ENCODE measurements around the gene SEC62. TPM values are rescaled to one million over a fixed set of nuclear protein-coding genes. Genes with fewer than 3 reads are reported as not detected.
A peak's percentile ranks its signal among the peaks of the same experiment; 100 is the strongest.

SEC62 gene, protein sequence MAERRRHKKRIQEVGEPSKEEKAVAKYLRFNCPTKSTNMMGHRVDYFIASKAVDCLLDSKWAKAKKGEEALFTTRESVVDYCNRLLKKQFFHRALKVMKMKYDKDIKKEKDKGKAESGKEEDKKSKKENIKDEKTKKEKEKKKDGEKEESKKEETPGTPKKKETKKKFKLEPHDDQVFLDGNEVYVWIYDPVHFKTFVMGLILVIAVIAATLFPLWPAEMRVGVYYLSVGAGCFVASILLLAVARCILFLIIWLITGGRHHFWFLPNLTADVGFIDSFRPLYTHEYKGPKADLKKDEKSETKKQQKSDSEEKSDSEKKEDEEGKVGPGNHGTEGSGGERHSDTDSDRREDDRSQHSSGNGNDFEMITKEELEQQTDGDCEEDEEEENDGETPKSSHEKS
- total RNA-seq = 10 to 100 TPM; 75.9 to 88.8 (median 82.4) TPM

- peak; percentile 98 for ATAC-seq
- Histone ChIP-seq H3K4me1 (peaks cover 7 to 51% (median 11%) of the 10 kb centered on the region in 3 donors), H3K9me3 (no peaks in the 10 kb centered on the region), H3K36me3 (no peaks in the 10 kb centered on the region), H3K4me3 (peak within 1 kb of the TSS; percentile 82 to 83), H3K27ac (peak within 1 kb of the TSS; percentile 91 to 98 (median 96)), H3K27me3 (no peaks in the 10 kb centered on the region)
- WGBS, 2 donors (ENCODE audit: low coverage in 1 of 2) = 0 to 10% methylated on average over 2 to 4 of the region's 37 CpGs
- TF ChIP-seq POLR2A (IDR thresholded peaks at IDR 0.05) (peak; percentile 61 to 88), CTCF (IDR thresholded peaks at IDR 0.05) (peak in 3 of 4 experiments; percentile 49 to 54 (median 50)), POLR2AphosphoS5 (IDR thresholded peaks at IDR 0.05) (peak; percentile 83), EP300 (IDR thresholded peaks at IDR 0.05) (no peak)
Measured at GRCh38 chr3:169966428-169966950, at the start of gene SEC62. Gene SEC62, plus strand, starts transcription at chr3:169966807. Its CDS starts 16 bp downstream, at chr3:169966823.

DNA sequence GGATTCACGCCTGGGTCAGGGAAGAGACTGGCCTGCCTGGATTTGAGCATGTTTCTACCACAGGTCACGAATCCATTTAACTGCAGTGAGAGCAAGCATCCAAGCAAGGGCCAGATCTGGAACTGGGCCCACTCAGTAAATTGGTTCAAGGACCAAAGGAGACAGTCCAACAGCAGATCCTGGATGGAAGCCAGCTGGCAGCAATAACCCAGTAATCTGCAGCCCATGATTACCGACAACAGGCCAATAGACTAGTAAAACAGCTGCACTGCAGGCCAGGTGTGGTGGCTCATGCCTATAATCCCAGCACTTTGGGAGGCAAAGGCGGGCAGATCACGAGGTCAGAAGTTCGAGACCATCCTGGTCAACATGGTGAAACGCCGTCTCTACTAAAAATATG is 43.4 kb upstream of the SEC62 start:
- whole genome bisulfite sequencing, 2 donors (ENCODE audit: low coverage in 1 of 2) = 40 to 52% methylated on average over 1 to 6 of the region's 8 CpGs
- Histone ChIP-seq H3K36me3 (no peaks in the 10 kb centered on the region), H3K9me3 (no peaks in the 10 kb centered on the region), H3K27me3 (peaks cover 7% of the 10 kb centered on the region), H3K27ac (no peak overlapping the region), H3K4me3 (no peak overlapping the region), H3K4me1 (no peaks in the 10 kb centered on the region)
- ATAC-seq = no peak
- TF ChIP-seq EP300 (IDR thresholded peaks at IDR 0.05) (no peak), CTCF (IDR thresholded peaks at IDR 0.05) (no peak), POLR2AphosphoS5 (IDR thresholded peaks at IDR 0.05) (no peak), POLR2A (IDR thresholded peaks at IDR 0.05) (no peak)

- Histone ChIP-seq H3K9me3 (no peaks in the 10 kb centered on the region), H3K27me3 (peaks cover 7% of the 10 kb centered on the region), H3K27ac (no peak overlapping the region), H3K4me3 (no peak overlapping the region), H3K4me1 (no peaks in the 10 kb centered on the region), H3K36me3 (no peaks in the 10 kb centered on the region)
- 59 to 67% methylated on average over 1 of the region's 1 CpG for WGBS, 2 donors (ENCODE audit: low coverage in 1 of 2)
- ATAC-seq = no peak
- TF ChIP-seq EP300 (IDR thresholded peaks at IDR 0.05) = no peak
- TF ChIP-seq CTCF (IDR thresholded peaks at IDR 0.05) = no peak
- no peak for TF ChIP-seq POLR2A (IDR thresholded peaks at IDR 0.05)
- no peak for TF ChIP-seq POLR2AphosphoS5 (IDR thresholded peaks at IDR 0.05)
Measured at GRCh38 chr3:169923831-169924230, 42.8 kb upstream of the SEC62 start.

DNA sequence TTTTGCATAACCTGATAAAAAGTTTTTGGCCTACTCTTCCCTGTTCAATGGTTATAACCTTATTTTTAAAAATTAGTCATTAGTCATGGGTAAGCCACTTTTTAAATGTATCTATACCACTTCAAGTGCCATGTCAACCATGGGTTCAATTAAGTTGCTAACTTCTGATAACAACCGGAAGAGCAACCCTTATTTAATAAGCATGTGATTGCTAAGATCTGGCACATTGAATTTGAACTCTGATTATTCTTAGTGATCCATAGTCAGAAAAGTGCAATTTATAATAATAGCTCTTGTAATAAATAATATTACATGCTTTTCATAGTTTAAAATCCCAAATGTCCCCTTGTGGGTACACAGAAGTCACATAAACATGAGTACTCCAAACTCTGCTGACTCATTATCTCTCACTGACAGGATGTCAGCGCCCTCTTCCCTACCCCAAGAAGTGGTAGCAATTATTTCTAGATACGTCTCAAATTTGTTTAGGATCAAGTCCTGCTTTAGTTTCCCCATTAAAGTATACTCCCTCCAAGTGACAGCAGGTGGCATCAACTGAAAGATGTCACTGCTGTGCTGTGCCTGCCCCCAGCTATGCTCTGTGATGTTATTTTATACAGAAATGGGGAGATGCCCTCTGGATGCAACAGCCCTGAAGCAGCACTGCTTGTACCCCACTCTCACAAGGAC is 36.6 kb upstream of the SEC62 start:
- WGBS, 2 donors (ENCODE audit: low coverage in 1 of 2) = 50 to 100% methylated on average over 2 to 3 of the region's 3 CpGs

More for the DNA sequence above, 36.6 kb upstream of the SEC62 start:
- Histone ChIP-seq H3K36me3 (no peaks in the 10 kb centered on the region), H3K9me3 (no peaks in the 10 kb centered on the region), H3K27ac (no peak overlapping the region), H3K4me3 (no peak overlapping the region), H3K4me1 (no peaks in the 10 kb centered on the region), H3K27me3 (peaks cover 7% of the 10 kb centered on the region)
- ATAC-seq = no peak
- TF ChIP-seq POLR2AphosphoS5 (IDR thresholded peaks at IDR 0.05) = no peak
- TF ChIP-seq POLR2A (IDR thresholded peaks at IDR 0.05) = no peak
- TF ChIP-seq CTCF (IDR thresholded peaks at IDR 0.05) = no peak
- no peak for TF ChIP-seq EP300 (IDR thresholded peaks at IDR 0.05)
